Amniotic epithelial cell (primary cell): Measurements from ENCODE around the gene PPTC7.
"Not testable (repeated sequence)": the region's sequence is repeated elsewhere in the genome, so short reads cannot be mapped to it uniquely, and the experiment has no call there.

Source experiments
- DNase-seq: peaks from one replicate; pipeline ENCODE4 v3.0.0-alpha.2; 2010; ENCODE audit warnings: low read depth

Gene PPTC7

DNA sequence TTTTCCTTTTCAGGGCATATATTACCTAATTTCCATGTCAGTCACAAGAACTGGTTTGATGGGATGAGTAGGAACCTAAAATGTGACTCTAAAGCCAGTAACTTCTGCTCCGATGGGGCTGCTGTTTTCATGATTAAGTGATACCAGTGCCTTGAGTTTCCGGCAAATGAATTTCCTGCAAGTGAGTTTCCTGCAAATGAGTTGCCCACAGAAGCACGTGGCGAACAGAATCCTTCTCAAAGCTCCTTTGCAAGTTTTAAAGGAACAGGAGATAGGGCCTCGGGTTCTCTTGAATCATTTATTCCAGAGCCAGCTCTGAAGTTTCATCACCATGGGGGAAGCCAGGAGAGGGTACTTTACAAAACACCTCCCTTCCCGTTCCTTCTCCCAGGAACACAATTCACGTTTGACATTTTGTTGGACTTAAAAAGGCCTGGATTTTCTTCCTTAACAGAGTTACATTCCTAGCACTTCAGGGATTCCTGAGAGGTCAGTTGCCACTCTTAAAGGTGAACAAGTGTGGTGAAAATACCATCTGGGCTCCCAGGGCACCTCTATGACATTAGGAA, 2.2 kb upstream of the PPTC7 start:
- peak; percentile 87 for DNase-seq

DNA sequence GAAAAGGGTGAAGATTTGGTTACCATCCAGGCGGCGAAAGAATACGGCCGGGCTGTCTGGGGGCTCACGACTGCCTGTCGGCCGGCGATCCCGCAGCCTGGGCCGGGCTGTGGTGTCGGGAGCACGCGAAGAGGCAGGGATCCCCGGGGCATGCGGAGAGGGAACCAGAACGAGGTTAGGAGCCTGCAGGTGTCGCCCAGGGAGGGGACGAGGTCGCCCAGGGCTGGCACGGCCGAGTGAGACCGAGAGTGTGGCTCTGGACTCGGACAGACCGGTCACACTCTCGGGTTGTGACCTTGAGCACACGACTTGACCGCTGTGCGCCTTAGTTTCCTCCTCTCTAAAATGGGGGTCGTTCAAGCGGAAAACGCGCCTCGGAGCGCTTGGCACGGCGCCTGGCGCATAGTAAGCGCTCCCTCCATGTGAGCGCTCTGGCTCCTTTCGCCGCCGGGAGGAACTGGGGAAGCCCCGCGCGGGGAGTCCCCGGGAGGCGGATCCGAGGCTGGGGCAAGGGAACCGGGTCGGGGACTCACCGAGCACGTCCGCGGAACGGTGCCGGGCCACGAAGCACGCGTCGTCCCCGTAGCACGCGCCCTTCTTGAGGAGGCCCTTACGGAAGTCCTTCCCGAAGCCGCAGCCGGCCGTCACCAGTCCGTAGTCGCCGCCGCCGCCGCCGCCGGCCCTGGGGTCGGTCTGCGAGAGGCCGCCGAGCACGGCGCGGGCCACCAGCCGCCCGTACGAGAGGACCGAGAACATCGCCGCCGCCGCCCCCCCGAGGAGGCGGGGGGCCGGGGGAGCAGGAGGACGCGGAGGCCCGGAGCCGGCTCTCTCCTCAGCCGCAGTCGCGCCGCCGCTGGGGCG, 612 bp downstream of the PPTC7 start:
- no peak for DNase-seq

GRCh38 chr12:110581931-110582275, 1.2 kb downstream of the PPTC7 start:
- no peak for DNase-seq

- DNase-seq = no peak
Observed at GRCh38 chr12:110579535-110580253, 3.4 kb downstream of the PPTC7 start.

- DNase-seq = no peak
Observed at GRCh38 chr12:110578694-110579534, 4.2 kb downstream of the PPTC7 start.

- peak; percentile 88 for DNase-seq
Observed at GRCh38 chr12:110577864-110578693, 5.0 kb downstream of the PPTC7 start.

GRCh38 chr12:110576504-110576903, 6.6 kb downstream of the PPTC7 start:
- no peak for DNase-seq

GRCh38 chr12:110575326-110575725, 7.8 kb downstream of the PPTC7 start:
- no peak for DNase-seq

GRCh38 chr12:110574717-110575230, 8.3 kb downstream of the PPTC7 start:
- DNase-seq = not testable (repeated sequence)

DNA sequence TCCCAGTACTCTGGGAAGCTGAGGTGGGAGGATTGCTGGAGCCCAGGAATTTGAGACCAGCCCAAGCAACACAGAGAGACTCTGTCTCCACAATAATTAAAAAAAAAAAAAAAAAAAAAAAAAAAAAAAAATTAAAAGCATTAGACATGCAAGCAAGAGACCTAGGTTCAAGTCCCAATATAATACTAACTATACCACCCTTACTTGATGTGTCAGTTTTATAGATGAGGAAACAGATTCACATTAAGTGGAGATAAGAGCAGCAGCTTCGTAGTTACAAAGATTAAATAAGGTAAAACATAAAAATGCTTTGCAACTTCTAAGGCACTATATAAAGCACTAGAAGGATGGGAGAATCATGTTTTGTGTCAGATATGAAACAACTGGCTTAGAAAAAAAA, 9.1 kb downstream of the PPTC7 start:
- DNase-seq = no peak

DNA sequence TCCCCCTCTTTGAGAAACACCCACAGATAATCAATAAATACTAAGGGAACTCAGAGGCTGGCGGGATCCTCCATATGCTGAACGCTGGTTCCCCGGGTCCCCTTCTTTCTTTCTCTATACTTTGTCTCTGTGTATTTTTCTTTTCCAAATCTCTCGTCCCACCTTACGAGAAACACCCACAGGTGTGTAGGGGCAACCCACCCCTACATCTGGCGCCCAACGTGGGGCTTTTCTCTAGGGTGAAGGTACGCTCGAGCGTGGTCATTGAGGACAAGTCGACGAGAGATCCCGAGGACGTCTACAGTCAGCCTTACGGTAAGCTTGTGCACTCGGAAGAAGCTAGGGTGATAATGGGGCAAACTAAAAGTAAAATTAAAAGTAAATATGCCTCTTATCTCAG, 12.3 kb downstream of the PPTC7 start:
- DNase-seq = not testable (repeated sequence)

DNA sequence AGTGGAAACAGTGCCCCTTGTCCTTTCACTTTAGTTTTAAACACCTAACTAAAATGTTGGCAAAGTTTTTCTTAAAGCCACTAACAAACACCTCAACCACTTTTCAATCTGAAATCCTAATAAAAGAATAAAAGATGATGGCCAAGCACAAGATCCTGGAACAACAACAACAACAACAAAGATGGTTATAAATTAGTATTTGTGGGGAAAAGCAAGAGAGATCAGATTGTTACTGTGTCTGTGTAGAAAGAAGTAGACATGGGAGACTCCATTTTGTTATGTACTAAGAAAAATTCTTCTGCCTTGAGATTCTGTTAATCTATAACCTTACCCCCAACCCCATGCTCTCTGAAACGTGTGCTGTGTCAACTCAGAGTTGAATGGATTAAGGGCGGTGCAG, 13.3 kb downstream of the PPTC7 start:
- not testable (repeated sequence) for DNase-seq

DNA sequence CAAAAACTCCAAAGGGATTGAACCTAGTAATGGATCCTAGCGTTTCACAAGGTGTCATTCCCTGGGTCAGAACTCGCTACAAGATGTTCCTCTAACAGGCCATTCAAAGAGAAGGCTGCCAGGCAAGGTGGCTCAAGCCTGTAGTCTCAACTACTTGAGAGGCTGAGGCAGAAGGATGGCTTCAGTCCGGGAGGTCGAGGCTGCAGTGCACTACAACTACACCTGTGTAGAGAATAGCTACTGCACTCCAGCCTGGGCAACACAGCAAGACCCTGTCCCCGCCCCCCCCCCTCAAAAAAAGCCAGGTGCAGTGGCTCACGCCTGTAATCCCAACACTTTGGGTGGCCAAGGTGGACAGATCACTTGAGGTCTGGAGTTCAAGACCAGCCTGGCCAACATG, 14.4 kb downstream of the PPTC7 start:
- no peak for DNase-seq

GRCh38 chr12:110566993-110567392, 16.1 kb downstream of the PPTC7 start:
- DNase-seq = no peak

DNA sequence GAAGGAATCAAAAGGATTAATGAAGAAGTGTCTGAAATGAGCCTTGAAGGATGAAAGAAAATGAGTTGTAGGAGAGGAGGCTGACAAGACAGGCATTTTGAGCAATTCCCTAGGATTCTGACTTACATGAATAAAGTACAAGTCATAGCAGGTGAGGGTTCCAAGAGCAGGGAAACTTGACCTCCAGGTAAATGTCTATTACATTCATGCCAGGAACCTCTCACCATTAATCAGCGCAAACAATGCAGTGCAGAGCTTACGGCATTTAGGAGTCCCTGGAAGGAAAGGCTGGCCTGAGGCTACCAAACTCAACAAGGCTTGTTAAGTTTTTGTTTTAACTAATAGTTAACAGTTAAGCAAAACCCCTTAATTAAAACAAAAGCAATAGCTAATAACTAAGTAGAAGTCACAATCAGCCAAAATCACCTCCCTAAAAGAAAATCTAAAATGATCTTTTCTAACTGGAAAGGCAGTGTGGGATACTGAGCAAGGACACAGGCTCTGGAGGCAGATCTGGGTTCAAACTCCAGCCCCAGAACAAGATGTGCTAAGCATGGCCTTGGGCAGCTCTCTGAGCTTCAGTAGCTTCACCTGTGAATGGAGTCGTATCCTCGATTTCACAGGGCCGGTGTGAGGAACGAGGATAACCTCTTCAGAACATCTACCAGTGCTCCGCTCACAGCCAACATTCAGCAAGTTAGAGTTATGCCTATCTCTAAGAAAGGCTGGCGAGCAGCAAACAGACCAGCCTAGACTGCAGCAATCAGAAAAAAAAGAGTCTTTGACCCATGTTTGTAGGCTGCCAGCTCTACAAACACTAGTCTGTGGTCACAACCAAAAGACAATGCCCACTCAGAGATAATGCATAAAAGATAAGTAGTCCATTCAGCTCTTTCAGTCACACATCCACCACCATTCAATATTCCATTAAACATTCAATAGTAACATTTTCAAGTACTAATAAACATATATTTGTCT, 16.9 kb downstream of the PPTC7 start:
- DNase-seq = no peak

- no peak for DNase-seq
Observed at GRCh38 chr12:110564471-110564991, 18.6 kb downstream of the PPTC7 start.

DNA sequence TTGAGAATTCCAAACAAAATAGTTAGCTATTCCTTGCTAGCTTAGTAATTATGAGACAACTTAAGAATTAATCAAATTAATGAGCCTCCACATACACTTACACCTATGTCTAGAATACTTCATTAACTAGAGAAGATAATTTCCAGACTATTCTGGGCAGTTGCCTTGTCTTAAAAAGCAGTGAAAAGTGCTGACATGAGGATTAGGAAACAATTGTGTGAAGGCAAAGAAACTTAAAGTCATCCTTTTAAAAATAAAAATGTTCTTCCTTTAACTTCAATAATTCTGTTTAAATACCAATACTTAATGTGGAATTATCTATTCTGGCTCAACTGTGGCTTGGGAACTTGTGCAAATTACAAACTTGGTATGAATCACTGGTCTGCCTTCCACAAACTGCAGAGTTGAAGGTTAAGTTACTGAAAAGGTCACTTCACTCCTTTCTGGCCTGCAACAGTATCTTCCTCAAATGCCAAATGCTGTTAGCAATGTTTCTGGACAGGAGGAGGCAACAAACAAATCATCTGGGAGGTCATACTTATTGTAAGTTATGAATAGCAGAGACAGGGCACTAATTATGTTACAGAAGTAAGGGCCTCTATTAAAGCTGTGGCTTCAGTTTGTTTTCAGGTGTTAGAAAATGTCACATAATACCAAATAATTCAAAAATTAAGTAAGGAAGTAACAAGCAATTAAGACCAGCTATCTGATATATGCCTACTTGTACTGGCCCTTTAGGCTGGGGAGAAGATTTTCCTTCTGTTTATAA, 19.2 kb downstream of the PPTC7 start:
- peak; percentile 78 for DNase-seq

DNA sequence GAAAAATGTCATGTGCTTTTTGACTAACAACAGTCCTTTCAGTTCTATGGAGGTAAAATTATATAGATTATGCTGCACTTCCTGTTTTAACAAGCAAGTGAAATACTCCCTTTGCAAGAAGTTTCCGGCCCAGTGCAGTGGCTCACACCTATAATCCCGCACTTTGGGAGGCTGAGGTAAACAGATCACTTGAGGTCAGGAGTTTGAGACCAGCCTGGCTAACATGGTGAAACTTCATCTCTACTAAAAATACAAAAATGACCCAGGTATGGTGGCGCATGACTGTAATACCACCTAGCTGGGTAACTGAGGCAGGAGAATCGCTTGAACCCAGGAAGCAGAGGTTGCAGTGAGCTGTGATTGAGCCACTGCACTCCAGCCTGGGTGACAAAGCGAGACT, 20.7 kb downstream of the PPTC7 start:
- DNase-seq = not testable (repeated sequence)
